GM18511 (cell line): ENCODE data around the gene TMA7.

Source experiments
- ATAC-seq: cut with Tn5 transposase; IDR thresholded peaks from one replicate; pipeline ENCODE4 v1.9.1; 2021; ENCODE audit warnings: mild to moderate bottlenecking, moderate library complexity; ENCODE audit not compliant: unreplicated experiment

Gene TMA7

GRCh38 chr3:48422272-48422671, 17.8 kb upstream of the TMA7 start:
- no peak for ATAC-seq

- ATAC-seq = no peak
Measured at GRCh38 chr3:48422681-48423080, 17.4 kb upstream of the TMA7 start.

GRCh38 chr3:48423241-48423882, 16.7 kb upstream of the TMA7 start:
- no peak for ATAC-seq

DNA sequence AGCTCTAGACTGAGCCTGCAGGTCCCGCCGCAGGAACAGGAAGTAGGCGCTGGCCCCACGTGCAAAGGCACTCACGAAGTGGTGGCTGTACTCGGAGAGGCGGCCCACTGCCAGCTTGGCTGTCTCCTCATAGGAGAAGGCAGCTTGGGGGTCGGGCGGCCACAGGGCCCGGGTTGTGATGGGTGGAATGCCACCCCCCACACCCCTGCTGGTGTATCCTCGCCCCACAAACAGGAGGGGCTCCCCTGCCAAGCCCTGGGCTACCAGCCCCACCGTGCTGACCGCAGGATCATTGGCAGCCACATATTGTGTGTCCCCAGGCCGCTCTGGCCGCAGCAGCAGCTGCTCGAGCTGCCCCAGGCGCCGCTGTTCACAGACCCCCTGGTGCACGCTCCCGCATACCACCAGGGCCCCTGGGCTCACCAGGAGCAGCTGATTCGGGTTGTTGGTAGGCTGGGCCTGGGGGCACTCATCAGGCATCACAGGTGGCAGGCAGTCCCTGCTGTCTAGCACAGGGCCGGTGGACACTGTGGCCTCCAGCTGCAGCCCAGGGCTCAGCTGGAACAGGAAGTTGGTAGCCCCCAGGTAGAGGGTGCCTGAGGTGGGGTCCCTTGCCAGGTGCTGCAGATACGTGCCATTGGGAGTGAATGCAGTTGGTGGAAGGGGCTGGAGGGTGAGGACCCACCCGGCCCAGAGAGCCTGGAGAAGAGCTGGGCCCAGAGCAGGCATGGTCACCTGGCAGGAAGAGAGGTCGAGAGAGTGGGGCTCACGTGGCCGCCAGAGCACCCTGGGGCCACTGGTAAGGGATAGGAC, 16.0 kb upstream of the TMA7 start:
- no peak for ATAC-seq

- ATAC-seq = no peak
Measured at GRCh38 chr3:48425281-48425812, 14.7 kb upstream of the TMA7 start.

DNA sequence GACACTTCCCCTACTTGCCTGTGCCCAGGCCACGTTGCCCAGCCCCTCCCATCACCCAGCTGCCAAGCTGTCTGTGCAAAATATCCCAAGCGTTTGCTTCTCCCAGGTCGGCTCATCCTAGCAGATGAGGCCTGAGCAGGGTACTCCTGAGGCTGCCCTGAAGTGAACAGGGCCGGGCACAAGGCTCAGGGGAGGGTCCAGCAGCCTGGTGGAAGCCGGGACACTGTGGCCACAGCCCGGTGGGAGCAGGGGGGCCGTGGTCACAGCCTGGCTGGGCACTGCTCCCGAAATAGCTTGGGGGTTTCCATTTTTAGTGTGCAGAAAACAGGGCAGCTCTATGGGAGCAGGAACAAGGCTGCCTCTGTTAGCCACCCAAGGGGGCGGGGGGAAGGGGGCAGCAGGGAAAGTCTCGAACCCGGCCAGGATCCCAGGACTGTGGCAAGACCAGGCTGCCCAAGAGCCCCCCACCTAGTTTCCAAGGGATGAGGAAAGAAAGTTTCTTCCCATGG, 13.6 kb upstream of the TMA7 start:
- ATAC-seq = no peak

DNA sequence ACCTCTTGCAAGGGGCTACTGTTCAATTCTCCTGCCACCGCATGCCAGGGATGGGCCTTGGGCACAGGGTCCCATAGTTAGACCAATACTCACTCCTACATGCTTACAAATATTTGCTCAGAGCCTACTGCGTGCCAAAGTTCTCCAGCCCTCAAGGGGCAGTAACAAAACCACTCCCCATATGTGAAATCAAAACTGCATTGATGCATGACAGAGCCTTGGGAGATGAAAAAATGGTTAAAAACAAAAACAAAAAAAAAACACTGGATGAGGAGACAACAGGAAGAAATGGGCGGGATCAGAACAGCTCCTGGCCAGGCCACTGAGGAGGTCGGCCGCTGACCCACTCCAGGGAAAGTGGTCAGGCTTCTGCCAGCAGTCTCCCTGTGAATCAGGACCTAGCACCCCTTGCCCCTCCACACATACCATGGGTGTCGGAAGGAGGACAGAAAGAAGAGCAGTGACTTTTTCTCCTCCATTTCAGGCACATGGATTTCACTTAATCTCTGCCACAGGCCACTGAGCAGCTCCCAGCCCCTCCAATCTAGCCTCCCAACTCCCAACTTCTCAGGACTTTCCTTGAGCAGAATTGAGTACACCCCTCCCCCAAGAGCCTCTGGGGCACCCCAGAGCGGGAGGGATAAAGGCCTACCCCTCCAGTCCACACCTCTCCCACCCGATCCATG, 13.0 kb upstream of the TMA7 start:
- ATAC-seq = no peak

DNA sequence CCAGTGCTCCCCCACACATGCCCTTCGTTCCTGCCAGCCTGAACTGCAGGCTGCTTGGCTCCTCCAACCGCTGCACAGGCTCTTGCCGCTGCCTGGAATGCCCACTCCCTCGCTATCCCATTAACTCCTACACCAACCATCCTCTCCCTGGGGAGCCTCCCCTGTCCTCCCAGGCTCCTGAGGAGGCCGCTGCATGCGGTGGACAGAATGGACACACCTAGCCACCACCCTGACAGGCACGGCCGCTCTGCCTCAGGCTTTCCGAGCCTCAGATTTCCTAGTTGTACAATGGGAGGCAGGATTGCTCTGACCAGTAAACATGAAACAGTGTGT, 12.5 kb upstream of the TMA7 start:
- no peak for ATAC-seq

DNA sequence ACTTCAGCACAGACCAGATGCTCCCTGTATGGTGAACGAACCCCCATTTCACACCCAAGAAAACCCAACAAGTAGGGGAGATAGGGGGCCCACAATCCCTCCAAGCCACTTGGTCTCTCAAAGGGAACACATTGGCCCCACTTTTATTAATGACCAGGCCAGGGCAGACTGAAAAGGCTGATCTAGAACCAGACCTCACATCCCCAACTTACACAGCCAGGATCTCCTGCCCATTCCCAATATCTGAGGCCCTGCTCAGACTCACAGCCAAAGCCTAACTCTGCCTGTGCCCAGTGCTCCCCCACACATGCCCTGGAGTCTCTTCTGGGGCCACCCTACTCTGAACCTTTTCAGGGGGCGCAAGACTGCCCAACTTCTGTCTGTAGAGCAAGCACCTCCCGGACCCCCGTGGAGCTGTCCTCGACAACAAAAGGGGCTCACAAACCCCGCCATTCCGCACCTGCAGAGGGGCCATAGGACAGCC, 11.9 kb upstream of the TMA7 start:
- no peak for ATAC-seq

GRCh38 chr3:48428572-48429316, 11.3 kb upstream of the TMA7 start:
- peak; percentile 41 for ATAC-seq

DNA sequence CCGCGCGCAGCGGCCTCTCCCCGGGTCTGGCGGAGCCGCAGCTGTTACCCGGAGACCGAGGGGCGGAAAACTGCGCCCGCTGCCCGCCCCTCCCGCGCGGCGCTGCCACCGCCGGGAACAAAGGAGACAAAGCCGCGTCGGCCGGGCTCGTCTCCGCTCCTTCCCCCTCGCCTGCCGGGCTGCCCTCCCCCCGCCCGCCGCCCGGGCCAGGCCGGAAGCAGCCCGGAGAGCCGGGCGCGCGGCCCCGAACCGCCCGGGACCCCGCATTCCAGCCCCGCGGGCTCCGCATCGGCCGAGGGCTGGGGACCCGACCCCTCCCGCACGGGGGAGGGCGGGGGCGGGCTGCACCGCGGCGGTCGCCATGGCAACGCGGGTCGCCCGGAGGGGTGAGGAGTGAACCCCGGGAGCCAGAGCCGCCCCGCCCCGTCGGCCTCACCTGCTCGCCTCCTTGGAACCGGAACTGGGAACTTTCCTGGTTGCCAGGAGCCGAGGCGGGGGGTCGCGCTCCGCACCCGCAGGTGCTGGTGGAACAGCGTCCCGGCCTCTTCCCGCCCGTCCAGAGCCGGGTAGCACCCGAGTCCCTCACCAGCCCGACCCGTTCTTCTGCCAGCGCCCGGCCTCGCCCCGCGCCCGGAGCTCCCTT, 10.6 kb upstream of the TMA7 start:
- ATAC-seq = peak; percentile 40

GRCh38 chr3:48429960-48430707, 9.9 kb upstream of the TMA7 start, which contains the start of gene PLXNB1:
Gene PLXNB1 (minus strand): TSS chr3:48430086. CDS start chr3:48424611, 5,475 bp downstream.
- peak; percentile 33 for ATAC-seq

DNA sequence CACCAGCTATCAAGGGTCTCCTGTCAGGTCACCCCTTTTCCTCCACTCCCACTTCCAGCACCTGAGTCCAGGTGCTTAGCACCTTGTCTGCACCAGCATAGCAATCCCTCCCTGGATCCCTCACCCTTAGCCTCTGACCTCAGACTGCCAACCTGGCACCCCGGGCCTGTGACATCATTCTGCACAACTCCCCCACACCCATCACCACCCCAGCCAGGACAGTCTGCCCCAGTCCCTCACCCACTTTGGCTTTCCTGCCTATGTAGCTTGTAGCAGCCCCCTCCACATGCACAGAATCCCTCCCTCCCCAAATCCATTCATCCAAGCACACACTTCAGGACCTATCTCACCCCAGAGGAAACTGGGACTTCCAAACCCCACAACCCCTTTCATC, 9.4 kb upstream of the TMA7 start:
- no peak for ATAC-seq

- ATAC-seq = no peak
Measured at GRCh38 chr3:48431224-48432029, 8.6 kb upstream of the TMA7 start.

GRCh38 chr3:48432411-48433371, 7.4 kb upstream of the TMA7 start:
- no peak for ATAC-seq

- ATAC-seq = no peak
Measured at GRCh38 chr3:48433472-48434118, 6.5 kb upstream of the TMA7 start.
